Nephron (organoid): ENCODE results near the gene PTPDC1.

ENCODE experiments used
- H3K27ac Mint-ChIP-seq, 3 experiments: 2 replicates each; pipeline ENCODE4 v1.8.0; 2020; ENCODE audit warnings: mixed read lengths in 3 of 3, mild to moderate bottlenecking in 2 of 3, moderate library complexity in 1 of 3
- H3K27me3 Mint-ChIP-seq: 2 replicates; pipeline ENCODE4 v1.8.0; 2021; ENCODE audit warnings: low read depth, mild to moderate bottlenecking, moderate library complexity, mixed read lengths
- H3K36me3 Mint-ChIP-seq: 2 replicates; pipeline ENCODE4 v1.8.0; 2020; ENCODE audit warnings: low read depth, mixed read lengths
- H3K4me1 Mint-ChIP-seq: 2 replicates; pipeline ENCODE4 v1.8.0; 2020; ENCODE audit warnings: mixed read lengths
- H3K4me3 Mint-ChIP-seq, 3 experiments: 2 replicates each; pipeline ENCODE4 v1.8.0; 2020; ENCODE audit warnings: mild to moderate bottlenecking in 3 of 3, mixed read lengths in 3 of 3, moderate library complexity in 2 of 3
- H3K9me3 Mint-ChIP-seq: 2 replicates; pipeline ENCODE4 v1.8.0; 2020; ENCODE audit warnings: mixed read lengths
- TF ChIP-seq, protein P1 (sequence below), 3 experiments: fragments of 200-600 bp; sonication (generic); IDR thresholded peaks; one replicate each; pipeline ENCODE4 v1.5.0; 2021; ENCODE audit warnings: antibody characterized with exemption in 3 of 3; ENCODE audit not compliant: unreplicated experiment in 3 of 3

The PTPDC1 gene

DNA sequence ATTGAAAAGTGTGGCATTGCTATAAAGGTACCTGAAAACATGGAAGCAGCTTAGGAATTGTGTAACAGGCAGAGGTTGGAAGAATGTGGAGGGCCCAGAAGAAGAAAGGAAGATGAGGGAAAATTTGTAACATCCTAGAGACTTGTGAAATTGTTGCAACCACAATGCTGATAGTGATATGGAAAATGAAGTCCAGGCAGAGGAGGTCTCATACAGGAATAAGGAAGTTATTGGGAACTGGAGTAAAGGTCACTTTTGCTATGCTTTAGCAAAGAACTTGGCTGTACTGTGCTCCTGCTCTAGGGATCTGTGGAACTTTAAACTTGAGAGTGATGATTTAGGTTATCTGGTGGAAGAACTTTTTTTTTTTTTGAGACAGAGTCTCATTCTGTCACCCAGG is 43.5 kb downstream of the PTPDC1 start:
- Mint-ChIP-seq H3K9me3 (peaks cover 43% of the 10 kb centered on the region), H3K4me3 (no peak overlapping the region), H3K36me3 (peaks cover 33% of the 10 kb centered on the region), H3K27ac (no peak overlapping the region), H3K27me3 (no peaks in the 10 kb centered on the region), H3K4me1 (no peaks in the 10 kb centered on the region)
- TF ChIP-seq, protein P1, sequence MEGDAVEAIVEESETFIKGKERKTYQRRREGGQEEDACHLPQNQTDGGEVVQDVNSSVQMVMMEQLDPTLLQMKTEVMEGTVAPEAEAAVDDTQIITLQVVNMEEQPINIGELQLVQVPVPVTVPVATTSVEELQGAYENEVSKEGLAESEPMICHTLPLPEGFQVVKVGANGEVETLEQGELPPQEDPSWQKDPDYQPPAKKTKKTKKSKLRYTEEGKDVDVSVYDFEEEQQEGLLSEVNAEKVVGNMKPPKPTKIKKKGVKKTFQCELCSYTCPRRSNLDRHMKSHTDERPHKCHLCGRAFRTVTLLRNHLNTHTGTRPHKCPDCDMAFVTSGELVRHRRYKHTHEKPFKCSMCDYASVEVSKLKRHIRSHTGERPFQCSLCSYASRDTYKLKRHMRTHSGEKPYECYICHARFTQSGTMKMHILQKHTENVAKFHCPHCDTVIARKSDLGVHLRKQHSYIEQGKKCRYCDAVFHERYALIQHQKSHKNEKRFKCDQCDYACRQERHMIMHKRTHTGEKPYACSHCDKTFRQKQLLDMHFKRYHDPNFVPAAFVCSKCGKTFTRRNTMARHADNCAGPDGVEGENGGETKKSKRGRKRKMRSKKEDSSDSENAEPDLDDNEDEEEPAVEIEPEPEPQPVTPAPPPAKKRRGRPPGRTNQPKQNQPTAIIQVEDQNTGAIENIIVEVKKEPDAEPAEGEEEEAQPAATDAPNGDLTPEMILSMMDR (IDR thresholded peaks at IDR 0.05; ENCODE audit: unreplicated experiment in 3 of 3): no peak

DNA sequence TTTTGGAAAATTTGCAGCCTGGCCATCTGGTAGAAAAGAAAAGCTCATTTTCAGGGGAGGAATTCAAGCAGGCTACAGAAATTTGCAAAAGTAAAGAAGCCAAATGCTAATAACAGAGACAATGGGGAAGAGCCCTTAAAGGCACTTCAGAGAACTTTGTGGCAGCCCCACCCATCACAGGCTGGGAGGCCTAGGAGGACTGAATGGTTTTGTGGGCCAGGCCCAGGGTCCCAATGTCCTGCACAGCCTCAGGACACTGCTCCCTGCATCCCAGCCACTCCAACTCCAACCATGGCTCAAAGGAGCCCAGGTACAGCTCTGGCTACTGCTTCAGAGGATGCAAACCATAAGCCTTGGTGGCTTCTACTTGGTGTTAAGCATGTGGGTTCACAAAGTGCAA is 44.3 kb downstream of the PTPDC1 start:
- Mint-ChIP-seq H3K9me3 (peaks cover 43% of the 10 kb centered on the region), H3K36me3 (peaks cover 28% of the 10 kb centered on the region), H3K4me3 (no peak overlapping the region)

DNA sequence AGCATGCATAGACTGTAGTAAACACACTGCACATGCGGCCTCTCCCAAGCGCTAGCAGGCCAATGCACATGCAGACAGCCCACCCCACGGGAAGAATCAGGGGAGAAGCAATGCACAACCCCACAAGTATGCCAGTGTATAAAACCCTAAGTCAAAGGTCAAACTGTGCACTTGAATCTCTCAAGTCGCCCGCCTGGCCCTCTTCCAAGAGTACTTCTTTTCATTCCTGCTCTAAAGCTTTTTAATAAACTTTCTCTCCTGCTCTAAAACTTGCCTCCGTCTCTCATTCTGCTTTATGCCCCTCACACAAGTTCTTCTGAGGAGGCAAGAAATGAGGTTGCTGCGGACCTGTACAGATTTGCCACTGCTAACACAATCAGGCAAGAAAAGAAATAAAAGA is 50.4 kb downstream of the PTPDC1 start:
- Mint-ChIP-seq H3K4me3 (no peak overlapping the region), H3K36me3 (no peaks in the 10 kb centered on the region), H3K9me3 (peaks cover 8% of the 10 kb centered on the region), H3K27me3 (no peaks in the 10 kb centered on the region), H3K4me1 (peaks cover 13% of the 10 kb centered on the region), H3K27ac (no peak overlapping the region)
- TF ChIP-seq, protein P1 (IDR thresholded peaks at IDR 0.05; ENCODE audit: unreplicated experiment in 3 of 3): no peak

More for the DNA sequence above, 44.3 kb downstream of the PTPDC1 start:
- TF ChIP-seq, protein P1 (IDR thresholded peaks at IDR 0.05; ENCODE audit: unreplicated experiment in 3 of 3): no peak
- Mint-ChIP-seq H3K27ac (no peak overlapping the region), H3K27me3 (no peaks in the 10 kb centered on the region), H3K4me1 (no peaks in the 10 kb centered on the region)

DNA sequence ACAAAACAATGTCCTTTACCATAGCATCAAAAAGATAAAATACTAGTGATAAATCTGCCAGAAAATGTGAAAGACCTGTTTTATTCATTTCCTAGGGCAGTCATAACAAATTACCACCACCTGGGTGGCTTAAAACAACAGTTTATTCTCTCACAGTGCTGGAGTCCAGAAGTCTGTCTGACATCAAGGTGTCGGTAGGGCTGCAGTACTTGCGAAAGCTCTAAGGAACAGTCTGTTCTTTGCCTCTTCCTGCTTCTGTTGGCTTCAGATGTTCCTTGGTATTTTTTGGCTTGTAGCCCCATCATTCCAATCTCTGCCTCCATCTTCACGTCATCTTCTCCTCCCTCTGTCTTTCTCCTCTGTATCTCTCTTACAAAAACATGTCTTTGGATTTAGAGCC is 51.0 kb downstream of the PTPDC1 start:
- H3K36me3 Mint-ChIP-seq: no peaks in the 10 kb centered on the region
- peaks cover 19% of the 10 kb centered on the region for H3K4me1 Mint-ChIP-seq
- H3K4me3 Mint-ChIP-seq: no peak overlapping the region
- H3K27me3 Mint-ChIP-seq: no peaks in the 10 kb centered on the region
- peaks cover 5% of the 10 kb centered on the region for H3K9me3 Mint-ChIP-seq
- no peak overlapping the region for H3K27ac Mint-ChIP-seq
- TF ChIP-seq, protein P1 (IDR thresholded peaks at IDR 0.05; ENCODE audit: unreplicated experiment in 3 of 3): no peak

DNA sequence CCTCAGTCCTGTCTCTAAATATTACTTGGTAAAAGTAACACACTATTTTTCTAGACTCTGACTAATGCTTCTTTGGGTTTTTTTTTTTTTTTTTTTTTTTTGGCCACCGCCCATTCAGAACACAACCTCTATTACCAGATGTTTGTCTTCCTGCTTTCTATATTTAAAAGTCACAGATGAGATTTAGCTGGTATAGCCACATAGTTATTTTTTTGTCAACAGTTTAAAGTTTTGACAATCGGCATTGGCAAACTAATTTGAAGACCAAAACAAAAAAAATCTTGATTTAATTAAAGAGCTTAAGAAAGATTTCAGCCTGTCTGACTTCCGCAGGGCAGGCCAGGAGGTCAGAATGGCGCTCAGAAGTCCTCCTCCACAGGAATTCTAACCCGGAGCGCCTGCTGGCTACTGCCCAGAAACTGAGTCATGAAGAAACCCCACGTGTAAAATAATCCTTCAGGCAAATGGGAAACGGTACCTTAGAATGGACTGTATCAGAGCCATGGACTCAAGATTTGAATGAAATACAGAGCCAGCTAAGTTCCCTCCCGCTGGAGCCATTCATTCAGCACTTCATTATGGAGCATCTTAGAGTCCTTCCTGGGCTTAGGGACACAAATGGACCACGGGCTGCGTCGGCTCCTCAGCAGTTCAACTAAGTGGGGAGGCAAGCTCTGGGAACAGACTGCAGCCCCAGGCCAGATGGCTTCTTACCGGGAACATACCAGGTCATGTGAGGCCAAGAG is 55.6 kb downstream of the PTPDC1 start:
- TF ChIP-seq, protein P1 (IDR thresholded peaks at IDR 0.05; ENCODE audit: unreplicated experiment in 3 of 3): no peak
- peak overlapping the region; percentile 83 to 91 (median 90) for H3K27ac Mint-ChIP-seq
- H3K36me3 Mint-ChIP-seq: no peaks in the 10 kb centered on the region
- peak overlapping the region; percentile 31 to 43 (median 43) for H3K4me3 Mint-ChIP-seq
- peaks cover 40% of the 10 kb centered on the region for H3K4me1 Mint-ChIP-seq
- no peaks in the 10 kb centered on the region for H3K9me3 Mint-ChIP-seq
- H3K27me3 Mint-ChIP-seq: peaks cover 3% of the 10 kb centered on the region

DNA sequence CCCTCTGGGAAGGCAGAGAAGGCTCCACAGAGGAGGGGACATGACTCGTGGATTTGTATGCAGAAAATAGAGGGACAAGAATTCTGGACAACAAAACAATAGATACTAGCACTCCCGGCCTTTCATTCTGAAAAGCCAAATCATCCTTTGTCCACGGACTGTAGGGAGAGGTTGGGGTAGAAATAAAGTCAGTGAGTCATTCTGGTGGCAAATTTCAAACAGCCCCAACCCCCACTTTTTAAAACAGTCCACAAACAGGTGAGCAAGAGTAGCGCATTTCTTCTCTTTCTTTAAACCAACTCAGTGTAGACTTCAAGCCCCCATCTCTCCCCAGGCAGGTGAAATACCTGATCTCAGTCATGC is 56.1 kb downstream of the PTPDC1 start:
- Mint-ChIP-seq H3K27ac (peak overlapping the region; percentile 83 to 91 (median 90)), H3K9me3 (no peaks in the 10 kb centered on the region), H3K36me3 (no peaks in the 10 kb centered on the region), H3K4me1 (peaks cover 40% of the 10 kb centered on the region), H3K4me3 (peak overlapping the region in 1 of 3 experiments; percentile 31), H3K27me3 (peaks cover 3% of the 10 kb centered on the region)
- TF ChIP-seq, protein P1 (IDR thresholded peaks at IDR 0.05; ENCODE audit: unreplicated experiment in 3 of 3): no peak
